IPS-NIHi7 (cell line): ENCODE data around the gene PAX2.

Source experiments
- DNase-seq: peaks from one replicate; pipeline ENCODE4 v3.0.0; 2012; ENCODE audit warnings: mixed read lengths; ENCODE audit errors: extremely low spot score

Gene PAX2

DNA sequence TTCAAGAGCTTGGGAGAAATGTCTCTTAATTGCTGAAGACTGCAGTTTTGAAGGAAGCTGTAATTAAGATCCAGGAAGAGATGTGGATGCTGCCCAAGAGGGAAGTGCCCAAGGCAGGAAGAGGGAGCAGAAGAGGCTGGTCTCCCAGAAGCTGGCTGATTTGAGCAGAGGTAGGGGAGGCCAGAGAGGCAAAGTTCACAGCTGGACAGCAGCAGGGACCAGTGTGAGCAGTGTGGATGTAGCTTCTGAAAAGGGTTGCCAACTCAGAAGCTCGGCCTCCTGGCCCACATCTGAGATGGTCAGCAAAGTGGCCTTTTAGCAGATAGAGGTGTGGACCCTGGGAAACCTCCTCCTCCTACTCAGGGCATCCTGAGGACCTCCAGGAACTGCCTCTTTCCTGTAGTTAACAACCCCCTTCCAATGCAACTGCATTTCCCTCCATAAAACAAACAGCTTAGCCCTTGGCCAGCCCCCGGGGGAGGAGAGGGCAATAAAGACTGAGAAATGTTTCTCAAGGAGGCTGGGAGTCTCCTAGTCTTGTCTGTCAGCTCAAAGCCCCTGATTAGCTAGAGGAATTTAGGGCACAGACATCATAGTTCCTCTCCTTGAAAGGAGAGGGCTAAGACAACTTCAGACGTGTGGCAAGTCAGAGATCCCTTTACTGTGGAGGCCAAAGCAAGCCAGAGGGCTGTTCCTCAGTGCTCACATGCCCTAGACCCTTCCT, 69.5 kb downstream of the PAX2 start:
- DNase-seq: no peak

DNA sequence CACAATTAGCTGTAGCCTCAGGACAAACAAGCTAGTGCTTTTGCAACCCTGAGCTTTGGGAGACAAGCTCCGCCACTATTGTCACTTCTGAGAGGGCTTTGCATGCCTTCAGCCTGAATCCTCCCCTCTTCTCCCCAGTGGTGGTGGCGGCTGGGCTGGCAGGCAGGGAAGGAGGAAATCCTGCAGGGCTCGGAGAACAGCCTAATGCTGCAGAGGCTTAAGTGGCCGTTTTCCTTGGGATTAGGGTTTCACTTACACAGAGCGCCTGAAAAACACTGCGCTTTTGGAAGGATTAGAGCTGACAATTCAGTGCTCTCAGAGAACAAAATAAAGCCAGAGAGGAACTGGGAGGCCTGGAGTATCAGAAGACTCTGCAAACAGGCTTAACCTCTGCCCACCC, 71.3 kb downstream of the PAX2 start:
- DNase-seq: no peak

DNA sequence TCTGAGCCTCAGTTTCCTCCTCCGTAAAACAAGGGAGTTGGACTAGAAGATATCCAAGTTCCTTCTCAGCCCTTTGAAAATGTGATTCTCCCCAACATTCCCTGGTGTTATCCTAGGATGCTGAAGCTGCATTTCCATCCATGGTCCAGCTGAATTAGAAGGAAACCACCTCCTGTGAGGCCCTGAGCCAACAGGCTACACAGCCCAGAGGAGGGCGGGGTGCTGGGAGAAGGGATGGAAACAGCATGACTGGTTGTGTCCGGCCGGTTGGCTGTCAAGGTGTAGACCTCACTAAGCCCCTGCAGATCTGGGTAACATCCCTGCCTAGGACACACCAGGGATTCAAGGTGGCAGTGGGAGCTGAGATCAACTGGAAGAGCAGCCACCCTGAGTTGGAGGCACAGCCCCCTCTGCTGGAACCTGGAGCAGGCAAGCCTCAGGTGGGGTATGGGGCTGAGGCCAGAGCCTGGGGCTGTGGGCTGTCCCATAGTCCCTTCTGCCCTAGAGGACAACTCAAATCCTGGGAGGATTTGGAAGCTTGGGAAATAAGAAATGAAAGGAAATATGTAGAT, 72.0 kb downstream of the PAX2 start:
- peak; percentile 80 for DNase-seq

DNA sequence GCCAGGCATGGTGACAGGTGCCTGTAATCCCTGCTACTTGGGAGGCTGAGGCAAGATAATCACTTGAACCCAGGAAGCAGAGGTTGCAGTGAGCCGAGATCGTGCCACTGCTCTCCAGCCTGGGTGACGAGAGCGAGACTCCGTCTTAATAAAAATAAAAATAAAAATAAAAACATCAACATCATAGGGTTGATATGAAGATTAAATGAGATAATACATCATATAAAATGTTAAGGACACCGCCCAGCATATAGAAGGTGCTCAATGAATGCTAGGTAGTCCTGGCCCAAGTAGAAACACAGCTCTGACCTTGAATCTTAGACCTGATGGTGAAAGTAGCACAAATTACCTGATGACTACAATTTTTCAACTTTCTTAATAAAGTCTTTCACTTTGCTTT, 74.0 kb downstream of the PAX2 start:
- DNase-seq: no peak

DNA sequence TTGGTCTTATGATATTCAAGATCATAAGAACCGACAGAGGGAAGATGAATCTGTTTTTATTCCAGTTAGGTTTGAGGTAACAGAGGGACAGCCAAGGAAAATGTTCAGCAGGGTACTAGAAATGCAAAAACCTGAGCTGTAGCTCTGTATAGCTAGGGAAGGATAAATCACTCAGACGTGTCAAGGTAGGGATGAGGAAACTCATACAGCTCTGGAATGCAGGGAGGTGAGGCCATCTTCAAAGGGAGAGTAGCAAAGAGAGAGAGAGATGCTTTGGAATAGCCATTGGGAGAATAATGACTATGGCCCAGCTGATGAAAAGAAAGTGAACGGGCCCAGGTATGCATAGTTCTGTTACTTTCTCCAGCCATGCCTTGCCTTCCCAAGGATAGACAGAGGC, 77.8 kb downstream of the PAX2 start:
- no peak for DNase-seq

DNA sequence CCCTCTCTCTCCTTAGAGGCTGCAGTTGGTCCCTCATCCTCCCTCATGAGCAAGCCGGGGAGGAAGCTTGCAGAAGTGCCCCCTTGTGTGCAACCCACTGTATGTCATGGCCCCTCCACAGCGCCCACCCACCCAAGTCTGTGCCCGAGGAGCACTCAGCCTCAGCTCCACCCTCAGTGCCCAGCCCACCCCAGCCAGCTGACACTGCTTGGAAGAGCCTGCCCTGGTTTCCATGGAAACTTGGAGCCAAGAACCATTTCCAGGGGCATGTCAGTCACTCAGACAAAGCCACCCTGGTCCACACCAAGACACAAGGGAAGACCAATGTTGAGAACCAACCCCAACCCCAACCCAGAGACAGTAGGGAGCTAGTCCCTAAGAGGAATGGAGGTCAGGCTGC, 79.5 kb downstream of the PAX2 start:
- no peak for DNase-seq

DNA sequence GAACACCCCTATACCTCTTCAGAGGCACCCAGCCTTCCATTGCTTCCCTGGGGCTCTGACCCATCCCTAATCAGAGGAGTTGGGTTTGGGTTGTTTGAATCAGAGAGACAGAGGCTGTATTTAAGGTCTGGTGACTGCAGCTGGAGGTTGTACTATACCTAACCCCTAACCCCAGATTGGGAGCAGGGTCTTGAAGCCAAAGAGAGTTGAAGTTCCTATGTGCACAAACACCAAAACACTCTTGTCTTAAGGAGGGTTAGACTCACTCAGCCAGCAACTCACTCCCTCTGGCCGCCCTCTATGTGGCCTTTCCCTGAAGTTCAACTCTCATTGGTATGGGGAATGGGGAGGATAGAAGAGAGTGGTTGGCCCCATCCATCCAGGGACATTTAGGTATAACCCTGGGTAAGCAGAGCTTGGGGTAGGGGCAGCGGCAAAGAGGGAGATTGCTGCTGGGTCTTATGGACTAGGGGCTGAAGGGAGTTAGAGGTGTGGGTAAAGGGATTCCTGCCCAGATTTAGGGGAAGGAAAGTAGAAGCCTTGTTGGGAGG, 80.0 kb downstream of the PAX2 start:
- no peak for DNase-seq

DNA sequence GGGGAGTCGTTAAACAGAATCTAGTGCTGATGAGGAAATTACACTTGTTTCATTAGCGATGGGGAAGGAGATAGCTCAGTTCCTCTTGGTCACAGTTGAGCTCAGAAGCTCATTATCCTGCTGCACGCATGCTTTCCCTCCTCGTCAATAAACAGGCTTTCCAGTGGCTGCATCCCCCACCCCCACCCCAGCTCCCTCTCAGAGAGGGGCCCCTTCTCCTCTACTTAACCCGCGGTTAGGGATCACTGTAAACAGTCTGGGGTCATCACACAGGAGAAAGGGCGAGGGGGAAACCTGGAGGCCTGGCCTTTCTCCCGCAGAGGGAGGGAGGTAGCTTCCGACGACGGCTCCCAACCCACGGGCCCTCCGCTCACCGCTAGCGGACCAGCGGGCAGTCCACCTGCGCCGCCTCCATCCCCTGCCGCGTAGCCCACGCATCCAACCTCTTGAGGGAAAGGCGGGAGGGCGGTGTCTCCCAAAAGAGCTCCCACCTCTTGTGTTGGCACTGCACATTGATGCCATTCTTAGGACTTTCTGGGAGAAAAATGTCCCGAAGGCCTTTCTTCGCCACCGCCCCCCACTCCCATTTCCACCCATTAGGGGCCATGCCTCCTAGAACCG, 80.8 kb downstream of the PAX2 start:
- no peak for DNase-seq

DNA sequence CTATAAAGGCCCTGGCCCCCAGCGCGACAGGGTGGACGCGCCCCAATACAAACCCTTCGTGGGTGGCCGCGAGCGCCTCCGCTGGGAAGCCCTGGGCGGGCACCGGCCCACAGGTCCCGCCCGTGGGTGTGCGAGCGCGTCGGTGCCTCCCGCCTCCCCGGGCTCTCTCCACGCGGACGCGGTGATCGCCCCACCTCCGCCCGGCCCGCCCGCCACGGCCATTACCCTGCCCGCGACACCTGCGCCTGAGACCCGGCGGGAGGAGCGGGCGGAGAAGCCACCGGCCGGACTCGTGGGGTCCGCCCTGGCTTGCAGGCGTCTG, 81.2 kb downstream of the PAX2 start:
- DNase-seq: no peak

DNA sequence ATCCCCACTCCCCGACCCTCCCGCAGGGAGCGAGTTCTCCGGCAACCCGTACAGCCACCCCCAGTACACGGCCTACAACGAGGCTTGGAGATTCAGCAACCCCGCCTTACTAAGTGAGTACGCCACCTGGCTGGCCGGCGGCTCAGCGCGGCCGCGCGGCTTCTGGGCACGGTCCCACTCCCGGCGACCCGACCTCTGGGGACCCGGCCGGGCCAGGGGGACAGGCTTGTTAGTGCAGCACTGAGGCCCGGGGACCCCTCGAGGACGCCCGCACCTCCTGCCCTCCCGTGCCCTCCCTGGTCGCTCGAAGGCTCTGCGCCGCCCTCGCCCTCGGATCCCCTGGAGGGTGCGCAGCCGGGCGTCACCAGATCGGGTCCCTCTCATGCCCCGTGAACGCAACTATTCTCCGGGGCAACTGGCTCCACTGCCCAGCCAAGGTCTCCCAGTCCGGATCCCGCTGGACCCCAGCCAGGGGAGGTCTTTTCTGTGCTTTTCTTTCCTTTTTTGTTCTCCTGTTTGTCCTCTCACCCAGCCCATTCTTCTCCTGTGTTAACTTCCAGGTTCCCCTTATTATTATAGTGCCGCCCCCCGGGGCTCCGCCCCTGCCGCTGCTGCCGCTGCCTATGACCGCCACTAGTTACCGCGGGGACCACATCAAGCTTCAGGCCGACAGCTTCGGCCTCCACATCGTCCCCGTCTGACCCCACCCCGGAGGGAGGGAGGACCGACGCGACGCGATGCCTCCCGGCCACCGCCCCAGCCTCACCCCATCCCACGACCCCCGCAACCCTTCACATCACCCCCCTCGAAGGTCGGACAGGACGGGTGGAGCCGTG, 81.8 kb downstream of the PAX2 start:
- peak; percentile 65 for DNase-seq

DNA sequence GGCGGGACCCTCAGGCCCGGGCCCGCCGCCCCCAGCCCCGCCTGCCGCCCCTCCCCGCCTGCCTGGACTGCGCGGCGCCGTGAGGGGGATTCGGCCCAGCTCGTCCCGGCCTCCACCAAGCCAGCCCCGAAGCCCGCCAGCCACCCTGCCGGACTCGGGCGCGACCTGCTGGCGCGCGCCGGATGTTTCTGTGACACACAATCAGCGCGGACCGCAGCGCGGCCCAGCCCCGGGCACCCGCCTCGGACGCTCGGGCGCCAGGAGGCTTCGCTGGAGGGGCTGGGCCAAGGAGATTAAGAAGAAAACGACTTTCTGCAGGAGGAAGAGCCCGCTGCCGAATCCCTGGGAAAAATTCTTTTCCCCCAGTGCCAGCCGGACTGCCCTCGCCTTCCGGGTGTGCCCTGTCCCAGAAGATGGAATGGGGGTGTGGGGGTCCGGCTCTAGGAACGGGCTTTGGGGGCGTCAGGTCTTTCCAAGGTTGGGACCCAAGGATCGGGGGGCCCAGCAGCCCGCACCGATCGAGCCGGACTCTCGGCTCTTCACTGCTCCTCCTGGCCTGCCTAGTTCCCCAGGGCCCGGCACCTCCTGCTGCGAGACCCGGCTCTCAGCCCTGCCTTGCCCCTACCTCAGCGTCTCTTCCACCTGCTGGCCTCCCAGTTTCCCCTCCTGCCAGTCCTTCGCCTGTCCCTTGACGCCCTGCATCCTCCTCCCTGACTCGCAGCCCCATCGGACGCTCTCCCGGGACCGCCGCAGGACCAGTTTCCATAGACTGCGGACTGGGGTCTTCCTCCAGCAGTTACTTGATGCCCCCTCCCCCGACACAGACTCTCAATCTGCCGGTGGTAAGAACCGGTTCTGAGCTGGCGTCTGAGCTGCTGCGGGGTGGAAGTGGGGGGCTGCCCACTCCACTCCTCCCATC, 82.7 kb downstream of the PAX2 start:
- DNase-seq: peak; percentile 74

DNA sequence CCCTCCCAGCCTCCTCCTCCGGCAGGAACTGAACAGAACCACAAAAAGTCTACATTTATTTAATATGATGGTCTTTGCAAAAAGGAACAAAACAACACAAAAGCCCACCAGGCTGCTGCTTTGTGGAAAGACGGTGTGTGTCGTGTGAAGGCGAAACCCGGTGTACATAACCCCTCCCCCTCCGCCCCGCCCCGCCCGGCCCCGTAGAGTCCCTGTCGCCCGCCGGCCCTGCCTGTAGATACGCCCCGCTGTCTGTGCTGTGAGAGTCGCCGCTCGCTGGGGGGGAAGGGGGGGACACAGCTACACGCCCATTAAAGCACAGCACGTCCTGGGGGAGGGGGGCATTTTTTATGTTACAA, 83.3 kb downstream of the PAX2 start:
- DNase-seq: peak; percentile 64

DNA sequence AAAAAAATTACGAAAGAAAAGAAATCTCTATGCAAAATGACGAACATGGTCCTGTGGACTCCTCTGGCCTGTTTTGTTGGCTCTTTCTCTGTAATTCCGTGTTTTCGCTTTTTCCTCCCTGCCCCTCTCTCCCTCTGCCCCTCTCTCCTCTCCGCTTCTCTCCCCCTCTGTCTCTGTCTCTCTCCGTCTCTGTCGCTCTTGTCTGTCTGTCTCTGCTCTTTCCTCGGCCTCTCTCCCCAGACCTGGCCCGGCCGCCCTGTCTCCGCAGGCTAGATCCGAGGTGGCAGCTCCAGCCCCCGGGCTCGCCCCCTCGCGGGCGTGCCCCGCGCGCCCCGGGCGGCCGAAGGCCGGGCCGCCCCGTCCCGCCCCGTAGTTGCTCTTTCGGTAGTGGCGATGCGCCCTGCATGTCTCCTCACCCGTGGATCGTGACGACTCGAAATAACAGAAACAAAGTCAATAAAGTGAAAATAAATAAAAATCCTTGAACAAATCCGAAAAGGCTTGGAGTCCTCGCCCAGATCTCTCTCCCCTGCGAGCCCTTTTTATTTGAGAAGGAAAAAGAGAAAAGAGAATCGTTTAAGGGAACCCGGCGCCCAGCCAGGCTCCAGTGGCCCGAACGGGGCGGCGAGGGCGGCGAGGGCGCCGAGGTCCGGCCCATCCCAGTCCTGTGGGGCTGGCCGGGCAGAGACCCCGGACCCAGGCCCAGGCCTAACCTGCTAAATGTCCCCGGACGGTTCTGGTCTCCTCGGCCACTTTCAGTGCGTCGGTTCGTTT, 83.9 kb downstream of the PAX2 start:
- DNase-seq: peak; percentile 59

DNA sequence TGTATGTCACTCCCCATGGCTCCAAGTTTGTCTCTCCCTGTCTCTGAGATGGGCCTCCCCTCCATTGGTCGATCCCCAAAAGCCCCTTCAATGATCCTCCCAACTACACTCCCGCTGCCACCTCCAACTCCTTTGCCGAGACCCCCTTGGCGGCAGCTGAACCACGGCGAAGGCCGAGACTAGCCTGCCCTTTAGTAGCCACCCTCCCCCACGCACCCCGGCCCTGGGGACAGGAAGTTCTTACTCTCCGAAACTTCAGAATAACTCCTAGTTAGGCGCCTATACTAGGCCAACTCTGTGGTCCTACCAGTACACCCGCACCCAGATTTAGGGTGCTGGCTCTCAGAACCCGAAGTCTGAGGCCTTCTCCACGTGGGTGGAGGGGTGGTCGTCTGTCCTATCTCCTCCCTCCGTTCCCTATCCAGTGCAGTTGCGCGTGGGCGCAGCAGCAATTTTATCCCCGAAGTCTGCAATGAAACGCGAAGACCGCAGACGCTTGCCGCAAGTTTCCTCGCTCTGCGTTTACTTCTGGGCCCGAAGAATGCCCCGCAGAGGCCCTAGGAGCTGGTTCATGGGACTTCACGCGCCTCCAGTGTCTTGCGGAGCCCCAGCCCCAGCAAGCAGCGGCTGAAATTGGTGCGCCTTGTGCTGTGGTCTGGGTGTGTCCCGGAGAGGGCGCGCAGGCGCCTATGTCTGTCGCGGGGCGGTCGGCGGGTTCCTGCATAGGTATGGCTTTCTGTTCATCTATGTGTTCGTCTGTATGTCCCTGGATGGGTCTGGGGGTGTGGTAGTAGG, 84.7 kb downstream of the PAX2 start:
- peak; percentile 43 for DNase-seq

DNA sequence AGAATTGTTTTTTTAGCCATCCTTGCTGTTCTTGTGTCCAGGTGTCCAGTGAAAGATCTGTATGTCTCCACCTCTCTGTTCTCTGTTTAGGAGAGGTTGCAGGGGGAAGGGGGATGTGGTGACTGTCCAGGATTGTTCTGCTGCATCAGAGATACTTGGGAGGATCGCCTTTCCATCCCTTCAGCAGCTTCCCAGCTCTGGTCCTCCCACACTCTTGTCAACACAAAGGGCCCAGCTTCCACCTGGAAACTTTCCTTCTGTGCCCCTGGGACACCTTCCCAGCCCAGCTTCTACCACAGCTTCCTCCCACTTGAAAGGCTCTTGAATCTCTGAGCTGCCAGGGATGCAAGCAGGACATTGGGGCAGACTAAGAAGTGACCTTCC, 85.3 kb downstream of the PAX2 start:
- no peak for DNase-seq

DNA sequence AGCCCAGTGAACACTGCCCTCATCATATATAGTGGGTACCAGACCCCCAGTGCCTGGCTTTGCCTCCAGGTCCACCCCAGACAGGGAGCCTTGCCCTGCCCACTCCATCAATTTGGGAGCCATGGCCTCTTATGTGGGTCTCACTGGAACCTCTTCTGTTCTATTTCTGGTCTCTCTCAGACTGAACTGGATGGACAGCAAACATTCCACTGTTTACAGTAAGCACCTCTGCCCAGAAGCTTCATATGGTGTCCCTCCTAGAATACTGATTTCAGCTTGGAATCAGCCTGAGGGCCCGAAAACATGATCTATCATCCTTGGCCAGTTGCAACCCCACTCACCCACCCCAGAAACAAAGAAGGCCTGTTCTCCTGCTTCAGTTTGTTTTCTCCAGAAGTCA, 86.4 kb downstream of the PAX2 start:
- no peak for DNase-seq

DNA sequence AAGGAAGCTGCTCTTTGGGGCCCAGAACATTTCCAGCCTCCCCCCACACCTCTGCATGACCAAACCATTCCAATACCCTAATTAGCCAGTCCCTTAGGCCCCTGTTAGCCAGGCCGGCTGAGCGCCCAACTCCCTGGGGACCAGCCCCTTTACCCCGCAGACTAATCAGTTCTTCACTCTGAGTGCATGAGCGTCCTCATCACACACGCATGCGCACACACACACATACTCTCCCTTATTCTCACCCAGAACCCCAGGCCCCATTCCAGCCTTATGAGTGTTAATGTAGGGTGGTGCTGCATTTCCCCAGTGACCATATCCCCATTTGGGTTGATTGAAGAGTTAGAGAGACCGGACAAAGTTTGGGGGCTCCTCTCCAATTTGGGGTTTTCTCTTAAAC, 90.4 kb downstream of the PAX2 start:
- DNase-seq: no peak

DNA sequence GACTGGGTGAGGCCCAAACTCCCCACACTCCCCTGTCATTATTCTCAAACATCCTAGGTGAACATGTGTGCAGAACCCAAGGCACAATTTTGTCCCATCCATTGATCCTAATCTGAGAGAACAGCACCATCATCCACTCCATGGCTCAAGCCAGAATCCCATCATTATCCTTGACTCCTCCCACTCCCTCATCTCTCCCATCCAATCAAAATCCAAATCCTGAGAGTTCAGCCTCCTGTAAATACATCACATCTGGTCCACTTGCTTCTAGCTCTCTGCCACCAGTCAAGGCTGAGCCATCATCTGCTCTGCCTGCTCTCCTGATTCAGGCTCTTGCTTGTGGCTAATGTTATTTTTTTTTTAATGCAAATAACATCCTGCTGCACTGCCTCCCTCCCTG, 91.5 kb downstream of the PAX2 start:
- peak; percentile 42 for DNase-seq

DNA sequence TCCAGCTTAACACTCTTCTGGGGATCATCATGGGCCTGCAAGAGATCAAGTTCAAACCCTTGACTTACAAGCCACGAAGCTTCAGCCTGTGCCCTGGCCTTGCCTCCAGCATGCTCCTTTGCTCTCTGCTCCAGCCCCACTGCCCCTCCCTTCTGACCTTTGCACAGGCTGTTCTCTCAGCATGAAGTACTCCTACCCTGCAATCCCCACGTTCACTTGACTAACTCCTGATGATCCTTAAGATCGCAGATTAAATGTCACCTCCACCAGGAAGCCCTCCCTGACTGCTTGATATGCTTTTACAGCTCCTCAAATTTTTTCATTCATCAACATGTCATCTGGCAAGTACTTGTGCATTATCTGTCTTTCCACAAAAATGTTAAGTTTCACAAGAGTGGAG, 91.9 kb downstream of the PAX2 start:
- DNase-seq: no peak

DNA sequence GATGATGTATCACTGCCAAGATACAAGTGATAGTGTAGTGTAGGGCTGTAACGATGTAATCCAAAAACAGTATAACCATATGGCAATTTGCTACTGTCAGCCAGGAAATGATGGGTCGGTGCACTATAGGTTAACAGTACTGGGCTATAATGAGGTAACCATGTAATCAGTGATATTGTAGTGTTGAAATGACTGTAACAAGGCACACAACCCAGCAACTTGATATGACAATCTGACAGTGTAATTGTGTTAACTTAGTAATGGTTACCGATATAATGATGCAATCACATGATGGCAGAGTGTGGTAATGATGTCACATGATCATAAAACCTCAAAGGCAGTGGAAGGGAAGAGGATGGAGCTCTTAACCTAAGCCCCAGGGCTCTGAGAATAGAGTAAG, 93.6 kb downstream of the PAX2 start:
- DNase-seq: no peak
